Measurements from ENCODE around the gene P3H3. TPM values are rescaled to one million over a fixed set of nuclear protein-coding genes. Genes with fewer than 3 reads are reported as not detected.
"Not testable (repeated sequence)": the region's sequence is repeated elsewhere in the genome, so short reads cannot be mapped to it uniquely, and the experiment has no call there.

Gene P3H3
- total and polyA plus RNA-seq, 2 experiments from 2014 or later: 16.4 to 38.2 TPM

- H3K9me3 Mint-ChIP-seq; H3K9me2 ChIP-seq (ENCODE audit: insufficient read depth); H3K27me3 ChIP-seq (ENCODE audit: insufficient read depth); DNase-seq (ENCODE audit: low spot score); ATAC-seq: not testable (repeated sequence)
- peak overlapping the region; percentile 91 for H3K27ac ChIP-seq (ENCODE audit: low read depth)
- Mint-ChIP-seq H3K4me3 (peak overlapping the region; percentile 77), H3K27me3 (ENCODE audit: insufficient read depth, low read depth, poor library complexity) (peaks cover 34% of the 10 kb centered on the region), H3K36me3 (ENCODE audit: low read depth) (peaks cover 39% of the 10 kb centered on the region), H3K4me1 (peaks cover 34% of the 10 kb centered on the region), H3K27ac (peak overlapping the region; percentile 45; the same call in 1 of the 2 replicates)
- peaks cover 16% of the 10 kb centered on the region; the same call in 1 of the 2 replicates for H3K79me2 ChIP-seq (replicated peaks; ENCODE audit: insufficient read depth)
- H2AFZ ChIP-seq: peak overlapping the region; percentile 97
- peaks cover 49% of the 10 kb centered on the region for H3F3A ChIP-seq (replicated peaks; ENCODE audit: low read depth)
- H3K4me2 ChIP-seq: peak overlapping the region; percentile 82
- H4K20me1 ChIP-seq (replicated peaks; ENCODE audit: insufficient read depth): peaks cover 26% of the 10 kb centered on the region
- H3K4me1 ChIP-seq (ENCODE audit: insufficient read depth): peaks cover 34% of the 10 kb centered on the region
- peaks cover 14% of the 10 kb centered on the region; the same call in 1 of the 2 replicates for H3K36me3 ChIP-seq (ENCODE audit: insufficient read depth)
- H3K4me3 ChIP-seq: peak overlapping the region; percentile 99
Measured at GRCh38 chr12:6874015-6874368, 45.8 kb downstream of the P3H3 start.

GRCh38 chr12:6879824-6880223 lies 51.6 kb downstream of the P3H3 start:
- not testable (repeated sequence) for H3K36me3 ChIP-seq (ENCODE audit: insufficient read depth); H3K4me3 ChIP-seq; H3K27me3 Mint-ChIP-seq (ENCODE audit: insufficient read depth, low read depth, poor library complexity); H3K27ac ChIP-seq (ENCODE audit: low read depth); H3K9me2 ChIP-seq (ENCODE audit: insufficient read depth); H3K4me1 ChIP-seq (ENCODE audit: insufficient read depth); H3K36me3 Mint-ChIP-seq (ENCODE audit: low read depth); H3K4me1 Mint-ChIP-seq; H3K27me3 ChIP-seq (ENCODE audit: insufficient read depth); H3K79me2 ChIP-seq (replicated peaks; ENCODE audit: insufficient read depth); H3K4me2 ChIP-seq; H4K20me1 ChIP-seq (replicated peaks; ENCODE audit: insufficient read depth); H3K27ac Mint-ChIP-seq; ATAC-seq; H3K9me3 Mint-ChIP-seq; DNase-seq (ENCODE audit: low spot score); H3K4me3 Mint-ChIP-seq; H2AFZ ChIP-seq
- peaks cover 12% of the 10 kb centered on the region; the same call in 1 of the 2 replicates for H3F3A ChIP-seq (replicated peaks; ENCODE audit: low read depth)

- peaks cover 15% of the 10 kb centered on the region for H3F3A ChIP-seq (replicated peaks; ENCODE audit: low read depth)
- no peak overlapping the region for H2AFZ ChIP-seq
- no peaks in the 10 kb centered on the region for H3K9me3 Mint-ChIP-seq
- no peak overlapping the region for H3K27ac Mint-ChIP-seq
- no peaks in the 10 kb centered on the region for H3K79me2 ChIP-seq (replicated peaks; ENCODE audit: insufficient read depth)
- H3K27ac ChIP-seq (ENCODE audit: low read depth): no peak overlapping the region
- no peak overlapping the region for H3K4me2 ChIP-seq
- DNase-seq (ENCODE audit: low spot score) (no peak), ATAC-seq (no peak)
- no peak overlapping the region for H3K4me3 Mint-ChIP-seq
- H3K36me3 ChIP-seq (ENCODE audit: insufficient read depth): no peaks in the 10 kb centered on the region
- H4K20me1 ChIP-seq (replicated peaks; ENCODE audit: insufficient read depth): no peaks in the 10 kb centered on the region
- H3K27me3 Mint-ChIP-seq (ENCODE audit: insufficient read depth, low read depth, poor library complexity): peaks cover 15% of the 10 kb centered on the region
- H3K4me1 Mint-ChIP-seq: peaks cover 21% of the 10 kb centered on the region
- 0 out of 3 replicates have a peak, but pooled peaks cover 4% of the 10 kb centered on the region for H3K36me3 Mint-ChIP-seq (ENCODE audit: low read depth)
- no peak overlapping the region for H3K4me3 ChIP-seq
- no peaks in the 10 kb centered on the region for H3K9me2 ChIP-seq (ENCODE audit: insufficient read depth)
- peaks cover 31% of the 10 kb centered on the region for H3K4me1 ChIP-seq (ENCODE audit: insufficient read depth)
- H3K27me3 ChIP-seq (ENCODE audit: insufficient read depth): no peaks in the 10 kb centered on the region
- TF ChIP-seq STAT1 (IDR thresholded peaks at IDR 0.05; ENCODE audit: unreplicated experiment) (no peak), POLR2AphosphoS5 (IDR thresholded peaks at IDR 0.05; ENCODE audit: low read depth) (no peak), EZH2phosphoT487 (IDR thresholded peaks at IDR 0.05; ENCODE audit: unreplicated experiment) (no peak), EZH2 (IDR thresholded peaks at IDR 0.05; ENCODE audit: low read depth, unreplicated experiment) (no peak), JUNB (IDR thresholded peaks at IDR 0.05; ENCODE audit: unreplicated experiment) (no peak), ZNF114 (CRISPR knock-in tag; IDR thresholded peaks at IDR 0.05) (no peak), ETS1 (IDR thresholded peaks at IDR 0.05) (no peak), CREB1 (CRISPR knock-in tag; IDR thresholded peaks at IDR 0.05; ENCODE audit: low read depth) (no peak), REST (IDR thresholded peaks at IDR 0.05; ENCODE audit: unreplicated experiment) (no peak), NANOG (IDR thresholded peaks at IDR 0.05; ENCODE audit: borderline replicate concordance) (no peak)
Measured at GRCh38 chr12:6883252-6883651, 55.0 kb downstream of the P3H3 start.
